HepG2 (cell line): ENCODE results near the gene RDH11. TPM values are rescaled to one million over a fixed set of nuclear protein-coding genes. Genes with fewer than 3 reads are reported as not detected.

Source experiments
- AKAP8 ChIP-seq: sonication (generic); formaldehyde crosslinking; IDR thresholded peaks from 2 replicates; pipeline ENCODE4 v1.5.1; 2020; ENCODE audit warnings: mild to moderate bottlenecking, missing genetic modification reagents
- HES4 ChIP-seq: sonication (generic); formaldehyde crosslinking; IDR thresholded peaks from 2 replicates; pipeline ENCODE4 v1.9.0; 2021; ENCODE audit warnings: mild to moderate bottlenecking, missing genetic modification reagents, borderline replicate concordance
- HMG20B ChIP-seq: conservative IDR thresholded peaks from 2 replicates; pipeline ENCODE4 v1.6.1; 2016; ENCODE audit warnings: missing genetic modification reagents, missing compliant biosample characterization
- HNF4G ChIP-seq, 2 experiments: sonication (generic) in 1 of 2; formaldehyde crosslinking in 1 of 2; IDR thresholded peaks; 2 replicates each; pipeline versions ENCODE4 v1.4.0 to v1.6.1; 2011 to 2020; ENCODE audit warnings: borderline replicate concordance in 2 of 2, low read depth in 2 of 2, mild to moderate bottlenecking in 2 of 2, low read length in 1 of 2, missing genetic modification reagents in 1 of 2, moderate library complexity in 1 of 2
- JDP2 ChIP-seq: sonication (generic); formaldehyde crosslinking; IDR thresholded peaks from 2 replicates; pipeline ENCODE4 v1.8.1; 2022; ENCODE audit warnings: missing genetic modification reagents, borderline replicate concordance
- KAT8 ChIP-seq: IDR thresholded peaks from 2 replicates; pipeline ENCODE4 v1.6.1; 2016; ENCODE audit warnings: missing genetic modification reagents, missing compliant biosample characterization
- SIX1 ChIP-seq: sonication (generic); formaldehyde crosslinking; IDR thresholded peaks from 2 replicates; pipeline ENCODE4 v1.4.0; 2020; ENCODE audit warnings: missing genetic modification reagents, borderline replicate concordance
- SOX5 ChIP-seq: IDR thresholded peaks from 2 replicates; pipeline ENCODE4 v1.6.1; 2016; ENCODE audit warnings: borderline replicate concordance
- TCF7 ChIP-seq: sonication (generic); IDR thresholded peaks from 2 replicates; pipeline ENCODE4 v1.6.1; 2016; ENCODE audit warnings: antibody characterized with exemption, low read depth
- YEATS4 ChIP-seq: sonication (generic); formaldehyde crosslinking; IDR thresholded peaks from 2 replicates; pipeline ENCODE4 v1.4.0; 2020; ENCODE audit warnings: missing genetic modification reagents, borderline replicate concordance
- YY1 ChIP-seq: IDR thresholded peaks from 2 replicates; pipeline ENCODE4 v1.6.1; 2011; ENCODE audit warnings: low read length, low read depth, moderate library complexity, mild to moderate bottlenecking; ENCODE audit not compliant: insufficient read depth, insufficient replicate concordance
- ZBTB7B ChIP-seq: sonication (generic); formaldehyde crosslinking; IDR thresholded peaks from 2 replicates; pipeline ENCODE4 v1.4.0; 2020; ENCODE audit warnings: missing genetic modification reagents
- ZNF224 ChIP-seq: sonication (generic); formaldehyde crosslinking; IDR thresholded peaks from 2 replicates; pipeline ENCODE4 v1.5.0; 2020; ENCODE audit warnings: mild to moderate bottlenecking, missing genetic modification reagents
- ZNF34 ChIP-seq: sonication (generic); formaldehyde crosslinking; IDR thresholded peaks from 2 replicates; pipeline ENCODE4 v1.4.0; 2020; ENCODE audit warnings: mild to moderate bottlenecking, missing genetic modification reagents, borderline replicate concordance
- ZNF556 ChIP-seq: sonication (generic); formaldehyde crosslinking; IDR thresholded peaks from 2 replicates; pipeline ENCODE4 v1.4.0; 2020; ENCODE audit warnings: mild to moderate bottlenecking, missing genetic modification reagents, borderline replicate concordance
- ZNF891 ChIP-seq: sonication (generic); formaldehyde crosslinking; IDR thresholded peaks from 2 replicates; pipeline ENCODE4 v1.5.0; 2020; ENCODE audit warnings: mild to moderate bottlenecking, missing genetic modification reagents
- ZSCAN12 ChIP-seq: sonication (generic); formaldehyde crosslinking; IDR thresholded peaks from 2 replicates; pipeline ENCODE4 v1.9.0; 2021; ENCODE audit warnings: mild to moderate bottlenecking, missing genetic modification reagents
- polyA plus RNA-seq, 8 experiments: library from polyadenylated mRNA; depleted of rRNA in 3 of 8; stranded (reverse) in 7 of 8; unstranded in 1 of 8; fragments of >200 nt; fragmentation: Illumina TruSeq in 4 of 8; extraction: Trizol in 4 of 8; gene quantifications; 2 replicates each; pipeline versions ENCODE4 v1.2.1 to v1.2.3, GENCODE V29; 2011 to 2016; ENCODE audit warnings: low read depth in 4 of 8, missing spikeins in 1 of 8, mixed read lengths in 1 of 8; ENCODE audit not compliant: insufficient read depth in 1 of 8
- total RNA-seq, 5 experiments: library from RNA; depleted of rRNA; stranded (reverse); fragments of >200 nt; fragmentation: Illumina TruSeq; extraction: Trizol; gene quantifications; 2 replicates each; pipeline ENCODE4 v1.2.3, GENCODE V29; 2016; ENCODE audit warnings: low read depth in 1 of 5
- TF ChIP-seq, protein P1 (sequence below): sonication (generic); formaldehyde crosslinking; IDR thresholded peaks from 2 replicates; pipeline ENCODE4 v1.8.0; 2022; ENCODE audit warnings: missing genetic modification reagents, mild to moderate bottlenecking, borderline replicate concordance
- TF ChIP-seq, protein P2 (sequence below): sonication (generic); formaldehyde crosslinking; IDR thresholded peaks from 2 replicates; pipeline ENCODE4 v1.8.1; 2023; ENCODE audit warnings: missing genetic modification reagents, mild to moderate bottlenecking, borderline replicate concordance
- TF ChIP-seq, protein P3 (sequence below): IDR thresholded peaks from 2 replicates; pipeline ENCODE4 v1.6.1; 2016; ENCODE audit warnings: mild to moderate bottlenecking, missing biosample characterization, missing genetic modification reagents
- TF ChIP-seq, protein P4 (sequence below): sonication (generic); formaldehyde crosslinking; IDR thresholded peaks from 2 replicates; pipeline ENCODE4 v1.8.0; 2022; ENCODE audit warnings: mild to moderate bottlenecking, missing genetic modification reagents
- TF ChIP-seq, protein P5 (sequence below): sonication (generic); formaldehyde crosslinking; IDR thresholded peaks from 2 replicates; pipeline ENCODE4 v1.5.0; 2020; ENCODE audit warnings: mild to moderate bottlenecking, missing genetic modification reagents, borderline replicate concordance

The RDH11 gene
- total and polyA plus RNA-seq, 2 of the 13 experiments (the other 11 are each of a cell fraction or from before 2014, with no cell fraction given), result 106 to 131 TPM

DNA sequence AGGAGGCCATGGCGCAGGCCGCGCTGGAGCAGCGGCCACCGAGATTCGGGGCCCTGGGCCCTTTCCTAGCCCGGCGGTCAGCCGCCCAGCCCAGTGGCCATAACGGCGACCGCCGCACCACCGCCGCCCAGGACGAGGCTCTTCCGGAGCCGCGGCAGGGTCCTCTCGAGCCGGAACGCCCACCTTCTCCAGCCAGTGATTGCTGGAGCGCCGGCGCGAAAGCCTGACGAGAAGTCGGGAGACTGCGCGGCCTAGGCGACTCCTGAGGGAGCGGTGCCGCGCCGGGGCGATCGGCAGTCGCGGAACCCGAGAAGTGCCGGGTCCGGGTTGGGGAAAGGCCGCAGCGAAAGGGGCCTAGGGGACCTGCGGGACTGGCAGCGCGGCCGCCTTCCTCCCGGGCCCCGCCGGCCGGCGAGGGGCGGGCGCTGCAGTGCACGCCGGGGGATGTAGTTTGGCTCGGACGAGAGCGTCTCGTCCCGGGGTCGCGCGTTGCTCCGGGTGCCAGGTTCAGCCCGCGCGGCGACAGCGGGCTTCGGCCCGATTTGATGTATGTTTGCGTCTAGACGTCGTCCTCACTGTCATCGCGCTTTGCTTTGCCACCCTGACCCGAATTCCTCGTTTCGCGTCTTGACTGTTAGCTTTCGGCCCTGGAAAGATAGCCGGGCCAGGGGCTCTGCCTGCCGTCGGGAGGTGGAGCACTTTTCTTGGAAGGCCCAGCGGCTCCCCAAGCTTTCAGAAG, 20.9 kb downstream of the RDH11 start, which contains the start of gene VTI1B (continued):
- TF ChIP-seq, protein P1, sequence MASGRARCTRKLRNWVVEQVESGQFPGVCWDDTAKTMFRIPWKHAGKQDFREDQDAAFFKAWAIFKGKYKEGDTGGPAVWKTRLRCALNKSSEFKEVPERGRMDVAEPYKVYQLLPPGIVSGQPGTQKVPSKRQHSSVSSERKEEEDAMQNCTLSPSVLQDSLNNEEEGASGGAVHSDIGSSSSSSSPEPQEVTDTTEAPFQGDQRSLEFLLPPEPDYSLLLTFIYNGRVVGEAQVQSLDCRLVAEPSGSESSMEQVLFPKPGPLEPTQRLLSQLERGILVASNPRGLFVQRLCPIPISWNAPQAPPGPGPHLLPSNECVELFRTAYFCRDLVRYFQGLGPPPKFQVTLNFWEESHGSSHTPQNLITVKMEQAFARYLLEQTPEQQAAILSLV (CRISPR knock-in tag), result peak; percentile 25; the same call in 1 of the 2 replicates
- TF ChIP-seq ZNF224 (CRISPR knock-in tag) (peak; percentile 52; the same call in 1 of the 2 replicates), HMG20B (CRISPR knock-in tag) (no peak), HNF4G (IDR thresholded peaks at IDR 0.05; ENCODE audit: borderline replicate concordance, low read depth, low read length) (no peak), HNF4G (CRISPR knock-in tag; IDR thresholded peaks at IDR 0.05; ENCODE audit: borderline replicate concordance, low read depth) (peak; percentile 51; the same call in 1 of the 2 replicates), SIX1 (CRISPR knock-in tag) (no peak), KAT8 (CRISPR knock-in tag) (peak; percentile 77), YY1 (peak; percentile 59), JDP2 (CRISPR knock-in tag) (no peak), YEATS4 (CRISPR knock-in tag) (peak; percentile 78), ZBTB7B (no peak; the same call in 1 of the 2 replicates), AKAP8 (CRISPR knock-in tag) (peak; percentile 28; the same call in 1 of the 2 replicates), ZNF34 (CRISPR knock-in tag) (0 out of 2 replicates have a peak, but pooled peaks have one; percentile 33), HES4 (CRISPR knock-in tag) (0 out of 2 replicates have a peak, but pooled peaks have one; percentile 75), SOX5 (CRISPR knock-in tag) (peak; percentile 12; the same call in 1 of the 2 replicates), ZSCAN12 (CRISPR knock-in tag) (no peak), ZNF556 (CRISPR knock-in tag) (peak; percentile 66; the same call in 1 of the 2 replicates), ZNF891 (CRISPR knock-in tag) (peak; percentile 32; the same call in 1 of the 2 replicates), TCF7 (no peak)
- TF ChIP-seq, protein P2, sequence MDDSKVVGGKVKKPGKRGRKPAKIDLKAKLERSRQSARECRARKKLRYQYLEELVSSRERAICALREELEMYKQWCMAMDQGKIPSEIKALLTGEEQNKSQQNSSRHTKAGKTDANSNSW (CRISPR knock-in tag), result no peak
- TF ChIP-seq, protein P3, sequence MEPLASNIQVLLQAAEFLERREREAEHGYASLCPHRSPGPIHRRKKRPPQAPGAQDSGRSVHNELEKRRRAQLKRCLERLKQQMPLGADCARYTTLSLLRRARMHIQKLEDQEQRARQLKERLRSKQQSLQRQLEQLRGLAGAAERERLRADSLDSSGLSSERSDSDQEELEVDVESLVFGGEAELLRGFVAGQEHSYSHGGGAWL (CRISPR knock-in tag), result peak; percentile 79
- TF ChIP-seq, protein P4, sequence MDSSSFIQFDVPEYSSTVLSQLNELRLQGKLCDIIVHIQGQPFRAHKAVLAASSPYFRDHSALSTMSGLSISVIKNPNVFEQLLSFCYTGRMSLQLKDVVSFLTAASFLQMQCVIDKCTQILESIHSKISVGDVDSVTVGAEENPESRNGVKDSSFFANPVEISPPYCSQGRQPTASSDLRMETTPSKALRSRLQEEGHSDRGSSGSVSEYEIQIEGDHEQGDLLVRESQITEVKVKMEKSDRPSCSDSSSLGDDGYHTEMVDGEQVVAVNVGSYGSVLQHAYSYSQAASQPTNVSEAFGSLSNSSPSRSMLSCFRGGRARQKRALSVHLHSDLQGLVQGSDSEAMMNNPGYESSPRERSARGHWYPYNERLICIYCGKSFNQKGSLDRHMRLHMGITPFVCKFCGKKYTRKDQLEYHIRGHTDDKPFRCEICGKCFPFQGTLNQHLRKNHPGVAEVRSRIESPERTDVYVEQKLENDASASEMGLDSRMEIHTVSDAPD, result 0 out of 2 replicates have a peak, but pooled peaks have one; percentile 26
- TF ChIP-seq, protein P5, sequence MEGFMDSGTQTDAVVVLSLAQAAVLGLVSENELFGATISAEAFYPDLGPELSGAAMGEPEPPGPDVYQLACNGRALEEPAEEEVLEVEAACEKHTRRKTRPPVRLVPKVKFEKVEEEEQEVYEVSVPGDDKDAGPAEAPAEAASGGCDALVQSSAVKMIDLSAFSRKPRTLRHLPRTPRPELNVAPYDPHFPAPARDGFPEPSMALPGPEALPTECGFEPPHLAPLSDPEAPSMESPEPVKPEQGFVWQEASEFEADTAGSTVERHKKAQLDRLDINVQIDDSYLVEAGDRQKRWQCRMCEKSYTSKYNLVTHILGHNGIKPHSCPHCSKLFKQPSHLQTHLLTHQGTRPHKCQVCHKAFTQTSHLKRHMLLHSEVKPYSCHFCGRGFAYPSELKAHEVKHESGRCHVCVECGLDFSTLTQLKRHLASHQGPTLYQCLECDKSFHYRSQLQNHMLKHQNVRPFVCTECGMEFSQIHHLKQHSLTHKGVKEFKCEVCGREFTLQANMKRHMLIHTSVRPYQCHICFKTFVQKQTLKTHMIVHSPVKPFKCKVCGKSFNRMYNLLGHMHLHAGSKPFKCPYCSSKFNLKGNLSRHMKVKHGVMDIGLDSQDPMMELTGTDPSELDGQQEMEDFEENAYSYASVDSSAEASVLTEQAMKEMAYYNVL (CRISPR knock-in tag), result 0 out of 2 replicates have a peak, but pooled peaks have one; percentile 34
